Skeletal muscle tissue (tissue), 4 donors: ENCODE measurements around the gene ALDH1A3. TPM values are rescaled to one million over a fixed set of nuclear protein-coding genes. Genes with fewer than 3 reads are reported as not detected.

Source experiments
- H3K27ac ChIP-seq: one replicate; pipeline ENCODE4 v1.7.0; 2013; ENCODE audit warnings: mild to moderate bottlenecking, low read depth, low read length, inconsistent platforms
- H3K27me3 ChIP-seq, 3 donors: one replicate each; pipeline ENCODE4 v1.7.0; 2013; ENCODE audit warnings: low read length in 3 of 3; ENCODE audit not compliant: control insufficient read depth in 3 of 3, insufficient read depth in 3 of 3
- H3K36me3 ChIP-seq, 3 donors: one replicate each; pipeline ENCODE4 v1.7.0; 2013; ENCODE audit warnings: low read length in 3 of 3; ENCODE audit not compliant: control insufficient read depth in 3 of 3, insufficient read depth in 3 of 3
- H3K4me1 ChIP-seq, 3 donors: one replicate each; pipeline ENCODE4 v1.7.0; 2013; ENCODE audit warnings: low read length in 3 of 3, mild to moderate bottlenecking in 3 of 3; ENCODE audit not compliant: control insufficient read depth in 3 of 3, insufficient read depth in 3 of 3
- H3K4me3 ChIP-seq, 3 donors: one replicate each; pipeline ENCODE4 v1.7.0; 2013; ENCODE audit warnings: low read length in 3 of 3
- H3K9ac ChIP-seq, 3 donors: one replicate each; pipeline ENCODE4 v1.7.0; 2013; ENCODE audit warnings: low read length in 3 of 3, mild to moderate bottlenecking in 3 of 3, moderate library complexity in 2 of 3, low read depth in 1 of 3
- H3K9me3 ChIP-seq, 3 donors: one replicate each; pipeline ENCODE4 v1.7.0; 2013; ENCODE audit warnings: low read length in 3 of 3; ENCODE audit not compliant: control insufficient read depth in 3 of 3
- total RNA-seq: library from RNA; depleted of rRNA; stranded (reverse); fragments of >200 nt; gene quantifications from one replicate; pipeline ENCODE4 v1.2.3, GENCODE V29; 2014
- donor health status: Osteomylitis.

The ALDH1A3 gene
- total RNA-seq, 1 donor from 2014 or later: 15.7 TPM

GRCh38 chr15:100858294-100858693, 21.3 kb upstream of the ALDH1A3 start:
- Histone ChIP-seq H3K27ac (no peak overlapping the region), H3K27me3 (peaks cover 7 to 14% (median 7%) of the 10 kb centered on the region in 3 donors), H3K4me3 (no peak overlapping the region)

DNA sequence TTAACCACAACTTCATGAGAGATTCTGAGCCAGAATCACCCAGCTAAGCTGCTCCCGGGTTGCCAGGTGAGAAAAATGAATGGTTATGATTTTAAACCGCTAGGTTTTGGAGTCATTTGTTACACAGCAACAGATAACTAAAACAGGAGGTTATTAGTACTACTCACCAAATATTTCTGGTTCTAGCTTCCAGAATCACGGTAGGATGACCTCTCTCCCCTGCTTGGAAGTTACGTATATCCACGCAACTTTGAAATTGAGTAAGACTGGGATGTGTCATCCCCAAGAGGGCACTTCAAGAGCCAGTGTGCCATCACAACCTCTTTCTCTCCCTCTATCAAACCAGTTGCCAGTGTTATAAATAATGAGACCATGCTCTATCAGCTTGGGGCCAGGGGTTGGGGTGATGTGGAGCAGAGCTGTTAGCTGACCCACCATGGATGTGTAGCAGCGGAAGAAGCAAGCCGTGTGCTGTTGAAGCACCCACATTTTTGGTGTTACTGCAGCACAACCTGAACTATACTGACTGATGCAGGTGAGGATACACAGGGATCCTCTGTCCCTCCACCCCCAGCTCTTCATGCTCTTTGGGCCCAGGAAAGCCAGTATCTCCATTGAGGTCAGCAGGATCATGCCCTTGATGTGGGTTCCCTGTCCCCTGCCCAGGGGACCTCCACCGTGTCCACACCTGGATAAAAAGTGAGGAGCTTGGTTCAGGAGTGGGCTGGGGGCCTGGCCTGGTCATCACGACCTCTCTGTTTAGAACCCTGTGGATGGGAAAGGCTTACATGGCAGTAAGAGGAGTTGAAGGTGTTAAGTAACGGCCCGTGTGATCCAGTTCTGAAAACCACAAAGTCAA, 19.4 kb upstream of the ALDH1A3 start:
- no peak overlapping the region for H3K9ac ChIP-seq
- H3K9me3 ChIP-seq: peaks cover 0 to 9% (median 2%) of the 10 kb centered on the region in 3 donors
- no peaks in the 10 kb centered on the region for H3K36me3 ChIP-seq
- H3K4me1 ChIP-seq: peaks cover 0 to 6% (median 4%) of the 10 kb centered on the region in 3 donors
- H3K4me3 ChIP-seq: no peak overlapping the region
- no peak overlapping the region for H3K27ac ChIP-seq
- H3K27me3 ChIP-seq: peaks cover 7 to 19% (median 7%) of the 10 kb centered on the region in 3 donors

More at GRCh38 chr15:100858294-100858693, 21.3 kb upstream of the ALDH1A3 start:
- Histone ChIP-seq H3K9ac (no peak overlapping the region), H3K4me1 (peaks cover 0 to 6% (median 4%) of the 10 kb centered on the region in 3 donors), H3K9me3 (peaks cover 0 to 9% (median 2%) of the 10 kb centered on the region in 3 donors), H3K36me3 (no peaks in the 10 kb centered on the region)

DNA sequence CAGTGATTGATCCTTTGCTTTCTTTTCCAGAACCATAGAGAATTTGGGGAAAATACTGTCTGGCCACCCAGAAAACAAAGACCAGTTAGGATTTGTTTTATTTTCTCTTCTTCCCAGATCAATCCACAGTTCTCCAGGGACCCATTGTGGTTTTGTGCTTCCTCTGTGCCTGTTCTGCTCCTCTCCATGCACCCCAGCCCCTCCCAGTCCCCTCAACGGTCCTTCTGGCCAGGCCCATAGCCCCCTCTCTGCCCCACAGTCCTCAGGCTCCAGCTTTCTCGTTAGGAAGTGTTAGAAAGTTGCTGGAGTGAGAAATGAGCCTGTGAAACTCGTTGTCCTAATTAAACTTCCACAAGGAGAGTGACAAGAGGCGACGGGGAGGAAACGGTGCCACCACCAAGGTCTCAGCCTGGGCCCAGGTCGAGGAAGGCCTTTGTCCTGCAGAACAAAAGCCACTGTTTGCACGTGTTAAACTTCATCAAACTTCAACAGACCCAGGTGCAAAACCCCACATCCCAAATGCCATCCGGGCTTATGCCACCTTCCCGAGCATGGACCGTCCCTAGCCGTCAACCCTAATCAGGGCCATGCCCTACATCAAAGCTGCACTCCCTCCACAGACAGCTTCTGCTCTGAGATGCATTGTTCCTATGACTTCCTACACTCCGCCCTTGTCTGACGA, 18.7 kb upstream of the ALDH1A3 start:
- H3K9ac ChIP-seq: no peak overlapping the region
- peaks cover 0 to 6% (median 4%) of the 10 kb centered on the region in 3 donors for H3K4me1 ChIP-seq
- no peak overlapping the region for H3K4me3 ChIP-seq

GRCh38 chr15:100861511-100861991, 18.1 kb upstream of the ALDH1A3 start:
- Histone ChIP-seq H3K4me3 (no peak overlapping the region), H3K27ac (peak overlapping the region; percentile 19), H3K9ac (no peak overlapping the region), H3K9me3 (peaks cover 0 to 9% (median 2%) of the 10 kb centered on the region in 3 donors), H3K36me3 (no peaks in the 10 kb centered on the region), H3K4me1 (peaks cover 0 to 6% (median 4%) of the 10 kb centered on the region in 3 donors), H3K27me3 (peaks cover 7 to 19% (median 7%) of the 10 kb centered on the region in 3 donors)

More for the DNA sequence above, 18.7 kb upstream of the ALDH1A3 start:
- Histone ChIP-seq H3K36me3 (no peaks in the 10 kb centered on the region), H3K27ac (no peak overlapping the region), H3K9me3 (peaks cover 0 to 9% (median 2%) of the 10 kb centered on the region in 3 donors), H3K27me3 (peaks cover 7 to 19% (median 7%) of the 10 kb centered on the region in 3 donors)

GRCh38 chr15:100862162-100862561, 17.5 kb upstream of the ALDH1A3 start:
- Histone ChIP-seq H3K9ac (no peak overlapping the region), H3K4me3 (no peak overlapping the region), H3K4me1 (peaks cover 0 to 6% (median 4%) of the 10 kb centered on the region in 3 donors)

DNA sequence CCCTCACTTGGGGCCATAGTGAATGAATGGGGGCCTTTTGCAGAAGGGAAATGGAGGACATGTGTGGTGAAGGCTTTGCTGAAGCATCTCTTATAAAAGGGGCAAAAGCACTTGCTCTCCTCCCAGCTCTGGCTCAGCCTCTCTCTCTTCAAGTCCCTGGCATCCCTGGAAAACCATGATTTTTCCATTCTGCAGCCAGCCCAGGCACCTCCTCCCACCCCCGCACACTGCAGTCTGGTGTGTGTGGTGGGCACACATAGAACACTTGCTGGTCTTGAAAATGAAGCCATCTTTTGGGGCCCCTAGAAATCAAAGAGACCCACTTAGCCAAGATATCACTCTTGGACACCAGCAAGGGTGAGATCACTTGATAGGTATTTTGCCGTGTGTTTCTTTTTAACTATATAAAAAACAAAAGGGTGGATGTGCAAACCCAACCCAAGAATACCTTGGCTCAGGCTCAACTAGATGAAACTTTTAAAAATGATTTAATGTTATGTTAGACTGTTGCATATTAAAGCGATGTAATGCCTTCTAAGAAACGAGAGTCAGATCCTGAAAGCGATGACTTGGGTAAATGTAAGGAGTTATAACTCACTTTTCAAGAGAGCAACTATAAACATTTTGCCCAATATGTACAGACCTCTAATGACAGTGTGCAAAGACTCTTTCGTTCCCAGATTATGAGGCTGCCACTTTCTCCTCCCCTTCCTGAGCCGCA, 16.4 kb upstream of the ALDH1A3 start:
- Histone ChIP-seq H3K4me3 (no peak overlapping the region), H3K36me3 (no peaks in the 10 kb centered on the region), H3K9ac (no peak overlapping the region), H3K27ac (peak overlapping the region; percentile 55), H3K27me3 (peaks cover 7 to 19% (median 7%) of the 10 kb centered on the region in 3 donors), H3K9me3 (peaks cover 0 to 9% (median 2%) of the 10 kb centered on the region in 3 donors), H3K4me1 (peaks cover 0 to 6% (median 4%) of the 10 kb centered on the region in 3 donors)

More at GRCh38 chr15:100862162-100862561, 17.5 kb upstream of the ALDH1A3 start:
- Histone ChIP-seq H3K36me3 (no peaks in the 10 kb centered on the region), H3K27ac (peak overlapping the region; percentile 19), H3K9me3 (peaks cover 0 to 9% (median 2%) of the 10 kb centered on the region in 3 donors), H3K27me3 (peaks cover 7 to 19% (median 7%) of the 10 kb centered on the region in 3 donors)

DNA sequence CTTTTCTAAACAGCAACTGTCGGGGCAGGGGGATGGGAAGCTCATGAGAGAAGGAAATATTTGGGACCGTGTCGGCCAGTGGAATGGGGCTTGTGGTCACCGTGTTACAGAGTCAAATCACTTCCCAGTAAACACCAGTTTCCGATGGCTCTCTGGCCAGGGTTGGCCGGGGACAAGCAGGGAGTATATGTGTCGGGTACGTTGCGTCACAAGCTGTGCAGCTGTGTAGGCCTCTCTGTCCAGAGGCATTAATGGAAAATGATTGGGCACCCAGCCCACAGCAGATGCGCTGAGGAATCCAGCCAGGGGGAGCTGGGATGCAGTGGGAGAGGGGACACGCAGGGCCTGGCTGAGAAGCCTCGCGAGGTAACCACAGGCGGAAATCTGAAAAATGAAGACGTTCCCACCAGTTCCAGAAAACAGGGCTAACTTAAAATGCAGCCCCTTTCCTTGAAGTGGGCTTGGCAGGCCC, 15.8 kb upstream of the ALDH1A3 start:
- Histone ChIP-seq H3K9ac (no peak overlapping the region), H3K27ac (peak overlapping the region; percentile 55), H3K27me3 (peaks cover 7 to 19% (median 7%) of the 10 kb centered on the region in 3 donors), H3K36me3 (no peaks in the 10 kb centered on the region), H3K9me3 (peaks cover 0 to 9% (median 2%) of the 10 kb centered on the region in 3 donors), H3K4me3 (no peak overlapping the region), H3K4me1 (peaks cover 0 to 6% (median 4%) of the 10 kb centered on the region in 3 donors)

DNA sequence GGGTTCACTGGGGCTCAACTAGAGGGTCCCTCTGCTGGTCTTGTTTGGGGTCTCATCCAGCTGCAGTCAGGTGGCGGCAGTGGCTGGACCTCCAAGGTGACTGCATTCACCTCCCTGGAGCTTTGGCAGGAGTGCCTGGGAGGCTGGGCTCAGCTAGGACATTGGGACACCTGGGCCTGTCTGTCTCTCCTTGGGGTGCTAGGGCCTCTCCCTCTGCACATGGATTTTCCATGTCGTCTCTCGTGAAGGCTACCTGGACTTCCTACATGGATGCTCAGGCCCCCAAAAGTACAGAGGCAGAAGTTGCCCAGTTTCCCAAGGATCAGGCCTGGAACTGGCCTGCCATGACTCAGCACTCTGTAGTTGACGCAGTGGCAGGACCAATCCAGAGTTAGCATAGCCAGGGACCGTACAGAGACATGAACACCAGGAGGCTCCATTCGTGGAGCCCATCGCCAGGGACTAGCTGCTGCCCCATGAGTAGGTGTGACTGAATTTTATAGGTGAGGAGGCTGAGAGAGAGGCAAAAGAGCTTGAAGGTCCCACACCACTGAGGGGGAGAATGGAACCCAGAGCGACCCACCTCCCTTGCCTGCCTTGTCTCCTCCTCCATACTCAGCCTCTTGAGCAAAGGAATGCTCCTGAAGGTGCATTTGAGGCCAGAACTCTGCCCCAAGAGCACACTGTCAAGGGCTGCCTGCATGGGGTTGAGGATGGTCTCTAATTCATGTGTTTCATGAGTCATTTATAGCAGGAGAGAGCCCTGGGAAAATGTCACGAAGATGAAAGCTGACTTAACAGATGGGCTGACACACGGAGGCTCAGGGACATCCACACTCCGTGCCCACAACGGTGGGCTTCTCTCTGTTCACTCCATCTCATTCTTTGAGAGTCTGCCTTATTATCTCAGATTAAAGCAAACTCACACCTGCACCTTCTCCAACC, 13.0 kb upstream of the ALDH1A3 start:
- Histone ChIP-seq H3K9ac (no peak overlapping the region), H3K27ac (no peak overlapping the region), H3K9me3 (peaks cover 0 to 4% (median 0%) of the 10 kb centered on the region in 3 donors), H3K36me3 (no peaks in the 10 kb centered on the region), H3K27me3 (peaks cover 0 to 7% (median 4%) of the 10 kb centered on the region in 3 donors), H3K4me3 (no peak overlapping the region), H3K4me1 (peaks cover 0 to 2% (median 0%) of the 10 kb centered on the region in 3 donors)
